A204.1 (cell line): ENCODE measurements around the gene ANKRD63.
A peak's percentile ranks its signal among the peaks of the same experiment; 100 is the strongest.

Experiments used
- FAIRE-seq: peaks from 2 replicates; lab custom pipeline; 2012; peaks lifted over from hg19 to GRCh38; lab: Jason Lieb, UNC

ANKRD63 gene

GRCh38 chr15:40277471-40277870 lies 5.4 kb downstream of the ANKRD63 start:
- FAIRE-seq: no peak

- FAIRE-seq: no peak
Observed at GRCh38 chr15:40276927-40277326, 5.9 kb downstream of the ANKRD63 start.

GRCh38 chr15:40275954-40276353 lies 6.9 kb downstream of the ANKRD63 start:
- FAIRE-seq: no peak

DNA sequence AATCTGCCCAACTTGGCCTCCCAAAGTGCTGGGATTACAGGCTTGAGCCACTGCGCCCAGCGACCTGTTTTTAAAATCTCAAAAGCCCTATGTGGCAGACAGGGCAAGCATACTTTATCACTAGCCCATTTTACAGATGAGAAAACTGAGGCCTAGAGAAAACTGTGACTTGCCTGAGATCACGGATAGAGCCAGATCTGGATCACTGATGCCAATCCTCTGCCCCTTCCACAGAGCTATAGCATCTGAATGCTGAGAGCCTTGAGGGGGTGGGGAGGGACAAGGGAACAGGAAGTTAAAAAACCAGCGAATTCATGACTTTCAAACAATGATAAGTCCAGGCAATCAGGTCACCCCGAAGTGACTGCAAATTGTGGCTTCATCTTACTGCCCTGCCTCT lies 7.3 kb downstream of the ANKRD63 start:
- no peak for FAIRE-seq

DNA sequence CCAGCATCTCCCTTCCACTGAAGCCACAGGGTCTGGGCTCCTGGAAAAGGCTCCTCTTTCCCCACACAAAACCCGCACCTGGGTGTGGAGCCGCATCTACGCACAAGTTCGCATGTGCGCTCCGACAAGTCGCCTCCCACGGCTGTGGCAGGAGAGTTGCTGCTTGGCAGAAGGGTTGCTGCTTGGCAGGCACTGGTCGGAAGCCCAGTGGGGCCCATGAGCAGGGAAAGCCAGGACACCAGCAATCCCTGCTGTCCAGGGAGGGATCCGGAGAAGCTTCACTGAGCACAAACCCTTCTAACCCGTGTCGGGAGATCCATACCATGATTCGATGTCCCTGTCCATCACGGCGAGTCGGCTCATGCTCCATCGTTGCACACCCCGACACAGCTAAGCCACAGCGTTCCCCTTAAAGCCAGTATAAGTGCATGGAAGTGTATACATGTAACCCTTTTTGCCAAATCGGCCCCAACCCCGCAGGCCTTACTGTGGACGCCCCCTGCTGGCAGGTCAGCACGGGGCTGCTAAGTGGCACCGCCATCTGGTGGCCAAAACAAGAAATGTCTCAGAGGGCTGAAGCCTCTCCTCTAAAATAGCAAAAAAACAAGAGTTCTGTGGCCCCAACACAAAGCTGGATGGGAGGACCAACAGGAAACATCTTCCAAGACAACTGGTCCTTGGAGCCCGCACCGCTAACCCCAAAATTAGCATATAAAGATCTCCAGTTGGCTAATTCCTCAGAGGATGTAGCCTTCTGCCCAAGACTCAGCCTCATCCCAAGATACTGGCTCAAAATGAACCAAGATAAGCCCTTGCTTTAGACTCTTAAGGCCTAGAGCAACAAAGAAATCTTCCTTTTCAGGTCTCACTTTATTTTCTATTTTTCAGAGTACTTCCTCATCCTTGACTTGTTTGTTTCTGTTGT lies 8.3 kb downstream of the ANKRD63 start:
- FAIRE-seq: peak; percentile 57

GRCh38 chr15:40273428-40273827 lies 9.4 kb downstream of the ANKRD63 start:
- FAIRE-seq: no peak

GRCh38 chr15:40272485-40273056 lies 10.3 kb downstream of the ANKRD63 start:
- FAIRE-seq: no peak

GRCh38 chr15:40271685-40272484 lies 11.0 kb downstream of the ANKRD63 start:
- no peak for FAIRE-seq

GRCh38 chr15:40270246-40270995 lies 12.4 kb downstream of the ANKRD63 start:
- FAIRE-seq: no peak

GRCh38 chr15:40269604-40270003 lies 13.3 kb downstream of the ANKRD63 start:
- FAIRE-seq: no peak

DNA sequence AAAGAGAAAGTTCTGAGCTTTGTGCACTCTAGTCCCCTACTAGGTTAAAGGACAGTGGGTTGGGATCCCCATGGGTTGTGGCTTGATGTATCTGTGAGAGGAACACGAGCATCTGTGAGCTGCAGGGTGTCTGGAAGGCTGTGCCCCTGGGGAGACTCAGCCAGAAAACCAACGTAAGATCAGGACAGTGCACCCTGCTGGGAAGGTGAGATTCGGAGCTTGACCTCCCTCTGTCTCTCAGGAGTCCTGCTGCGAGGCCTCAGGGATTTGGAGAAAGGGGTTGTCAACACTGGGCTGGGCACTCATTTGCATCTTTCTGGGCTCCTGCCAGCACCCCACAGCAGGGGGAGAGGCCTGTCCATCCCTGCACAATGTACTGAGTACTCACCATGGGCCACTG lies 15.2 kb downstream of the ANKRD63 start:
- FAIRE-seq: no peak

GRCh38 chr15:40266828-40267304 lies 16.0 kb downstream of the ANKRD63 start:
- FAIRE-seq: no peak

GRCh38 chr15:40265875-40266274 lies 17.0 kb downstream of the ANKRD63 start:
- no peak for FAIRE-seq

DNA sequence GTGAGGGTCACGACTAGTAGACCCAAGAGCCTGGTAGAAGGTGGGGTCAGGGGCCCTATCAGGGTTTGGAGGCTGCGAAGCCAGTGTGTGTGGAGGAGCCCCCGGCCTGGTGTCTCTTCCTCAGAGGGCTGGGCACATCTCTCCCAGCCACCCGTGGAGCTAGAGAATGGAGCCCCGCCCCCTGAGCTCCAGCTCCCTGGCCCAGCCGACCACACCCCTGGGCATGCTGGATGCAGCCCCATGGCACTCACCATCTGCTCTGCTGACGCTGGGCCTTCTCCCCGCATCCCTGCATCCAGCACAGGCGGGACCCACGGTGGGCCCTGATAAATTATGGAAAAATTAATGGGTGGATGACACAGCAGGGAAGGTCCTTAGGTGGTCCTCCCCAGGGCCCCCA lies 17.5 kb downstream of the ANKRD63 start:
- no peak for FAIRE-seq

DNA sequence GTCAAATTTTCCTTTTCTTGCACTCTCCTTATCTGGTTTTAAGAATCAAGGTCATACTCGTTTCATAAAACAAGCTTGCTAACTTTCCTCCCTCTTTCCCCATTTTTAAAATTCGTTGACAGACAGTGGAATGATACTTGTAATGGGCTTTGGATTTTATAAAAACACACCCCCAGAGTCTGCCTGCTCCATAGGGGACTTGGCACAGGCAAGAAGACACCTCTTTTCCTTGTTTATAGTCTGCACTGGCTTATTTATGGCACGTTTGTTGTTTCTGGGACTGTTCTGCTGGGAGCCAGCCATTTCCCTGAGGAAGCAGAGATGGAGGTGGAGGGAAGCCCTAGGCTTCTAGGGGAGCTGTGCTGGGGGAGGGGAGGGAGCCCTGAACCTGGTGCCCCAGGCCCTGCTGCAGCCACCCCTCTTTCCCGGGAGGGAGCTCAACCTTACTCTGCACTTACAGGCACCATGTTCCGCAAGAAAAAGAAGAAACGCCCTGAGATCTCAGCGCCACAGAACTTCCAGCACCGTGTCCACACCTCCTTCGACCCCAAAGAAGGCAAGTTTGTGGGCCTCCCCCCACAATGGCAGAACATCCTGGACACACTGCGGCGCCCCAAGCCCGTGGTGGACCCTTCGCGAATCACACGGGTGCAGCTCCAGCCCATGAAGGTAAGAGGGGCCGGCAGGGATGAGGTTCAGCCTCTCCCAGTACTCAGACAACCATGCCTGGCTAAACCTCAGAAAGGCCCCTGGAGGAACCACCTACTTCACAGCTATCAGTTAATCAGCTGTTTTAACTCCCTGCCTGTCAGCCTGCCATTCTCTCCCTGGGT lies 18.3 kb downstream of the ANKRD63 start:
- FAIRE-seq: no peak

GRCh38 chr15:40263024-40263754 lies 19.7 kb downstream of the ANKRD63 start:
- FAIRE-seq: no peak

GRCh38 chr15:40259021-40259420 lies 23.8 kb downstream of the ANKRD63 start:
- no peak for FAIRE-seq

DNA sequence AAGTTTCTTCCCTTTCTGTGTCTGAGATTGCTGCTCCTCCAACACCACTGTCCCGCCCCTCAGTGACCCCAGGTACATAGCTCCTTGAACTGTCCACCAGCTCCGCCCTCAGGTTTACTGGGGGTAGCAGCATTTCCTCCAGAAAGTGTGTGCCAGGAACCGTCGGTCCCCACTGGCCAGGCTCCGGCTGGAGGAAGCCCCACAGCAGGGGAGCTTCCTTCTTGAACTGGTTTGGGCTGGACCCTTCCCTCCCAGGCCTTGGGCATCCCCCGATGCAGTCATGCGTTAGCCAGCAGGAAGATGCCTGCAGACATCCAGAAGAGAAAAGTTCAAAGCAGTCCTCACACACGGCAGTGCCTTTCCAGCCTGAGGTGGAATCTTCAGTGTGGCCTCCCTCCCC lies 24.3 kb downstream of the ANKRD63 start:
- FAIRE-seq: no peak

GRCh38 chr15:40257656-40258450 lies 25.0 kb downstream of the ANKRD63 start:
- FAIRE-seq: no peak
